Mammary epithelial cell (primary cell): Measurements from ENCODE around the gene LSM6.

Experiments
- CTCF ChIP-seq, 2 donors: IDR thresholded peaks in 1 of 2; conservative IDR thresholded peaks in 1 of 2; 2 replicates each; pipeline ENCODE4 v1.5.1; 2011 to 2012; ENCODE audit warnings: inconsistent platforms in 2 of 2, low read length in 2 of 2, mild to moderate bottlenecking in 2 of 2, control low read depth in 1 of 2, low read depth in 1 of 2; ENCODE audit not compliant: insufficient read depth in 1 of 2; ENCODE audit errors: extremely low read depth in 1 of 2
- EZH2 ChIP-seq: IDR thresholded peaks from 2 replicates; pipeline ENCODE4 v1.6.1; 2012; ENCODE audit warnings: low read length, inconsistent platforms, borderline replicate concordance

- TF ChIP-seq CTCF (conservative IDR thresholded peaks at IDR 0.05 in 1 of 2, IDR thresholded peaks at IDR 0.05 in 1 of 2; ENCODE audit: extremely low read depth in 1 of 2, insufficient read depth in 1 of 2, low read depth in 1 of 2, low read length in 2 of 2) (no peak), EZH2 (no peak)
These were observed 35.9 kb downstream of the LSM6 start for GRCh38 chr4:146211440-146211839.
